ENCODE results near the gene C19orf73.

C19orf73 gene

DNA sequence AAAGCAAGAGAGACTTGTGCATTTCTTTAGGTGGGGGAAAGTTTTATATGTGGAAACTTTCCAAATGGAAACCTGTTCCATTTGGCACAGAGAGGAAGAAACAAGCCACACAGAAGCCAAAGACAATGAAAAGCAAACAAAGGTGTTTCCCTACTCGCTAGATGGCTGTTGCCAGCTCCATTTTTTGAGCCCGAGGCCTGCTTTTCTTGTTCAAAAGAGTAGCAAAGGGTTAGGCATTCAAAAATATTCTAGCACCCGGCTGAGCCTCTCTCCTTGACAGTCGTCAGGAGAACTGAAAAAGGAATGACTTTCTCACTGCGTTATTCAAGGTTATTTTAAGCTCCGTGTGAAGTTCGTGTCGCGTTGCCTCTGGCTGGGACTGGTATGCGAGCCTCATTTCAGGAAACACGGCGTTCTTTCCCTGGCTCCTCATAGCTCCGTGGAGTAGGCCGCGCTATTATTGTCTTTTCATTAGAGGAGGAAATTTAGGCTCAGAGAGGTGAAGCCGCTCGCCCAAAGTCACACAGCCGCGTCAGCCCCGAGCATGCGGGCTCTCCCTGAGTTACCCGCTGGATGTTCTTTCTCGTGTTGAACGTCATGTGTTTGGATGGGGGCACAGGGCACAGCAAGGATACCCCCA, 46.3 kb upstream of the C19orf73 start:
- Histone ChIP-seq H2AFZ (ENCODE audit: low read depth) (no peak overlapping the region), H3K27me3 (ENCODE audit: insufficient read depth, low read depth) (peaks cover 88% of the 10 kb centered on the region), H3K9ac (no peak overlapping the region), H3K4me1 (ENCODE audit: low read depth, poor library complexity, severe bottlenecking) (peaks cover 16% of the 10 kb centered on the region), H3K36me3 (ENCODE audit: insufficient read depth) (no peaks in the 10 kb centered on the region), H3K27ac (no peak overlapping the region), H3K4me2 (no peak overlapping the region), H3K4me3 (IDR thresholded peaks at IDR 0.05; ENCODE audit: insufficient read depth, low read depth, low read length) (no peak overlapping the region), H4K20me1 (ENCODE audit: insufficient read depth) (no peaks in the 10 kb centered on the region), H3K79me2 (ENCODE audit: insufficient read depth, low read depth) (no peaks in the 10 kb centered on the region)
- TF ChIP-seq CTCF (conservative IDR thresholded peaks at IDR 0.05; ENCODE audit: low read depth, low read length): no peak

GRCh38 chr19:49161987-49162386, 43.0 kb upstream of the C19orf73 start:
- H3K9ac ChIP-seq: no peak overlapping the region
- peaks cover 91% of the 10 kb centered on the region for H3K27me3 ChIP-seq (ENCODE audit: insufficient read depth, low read depth)

DNA sequence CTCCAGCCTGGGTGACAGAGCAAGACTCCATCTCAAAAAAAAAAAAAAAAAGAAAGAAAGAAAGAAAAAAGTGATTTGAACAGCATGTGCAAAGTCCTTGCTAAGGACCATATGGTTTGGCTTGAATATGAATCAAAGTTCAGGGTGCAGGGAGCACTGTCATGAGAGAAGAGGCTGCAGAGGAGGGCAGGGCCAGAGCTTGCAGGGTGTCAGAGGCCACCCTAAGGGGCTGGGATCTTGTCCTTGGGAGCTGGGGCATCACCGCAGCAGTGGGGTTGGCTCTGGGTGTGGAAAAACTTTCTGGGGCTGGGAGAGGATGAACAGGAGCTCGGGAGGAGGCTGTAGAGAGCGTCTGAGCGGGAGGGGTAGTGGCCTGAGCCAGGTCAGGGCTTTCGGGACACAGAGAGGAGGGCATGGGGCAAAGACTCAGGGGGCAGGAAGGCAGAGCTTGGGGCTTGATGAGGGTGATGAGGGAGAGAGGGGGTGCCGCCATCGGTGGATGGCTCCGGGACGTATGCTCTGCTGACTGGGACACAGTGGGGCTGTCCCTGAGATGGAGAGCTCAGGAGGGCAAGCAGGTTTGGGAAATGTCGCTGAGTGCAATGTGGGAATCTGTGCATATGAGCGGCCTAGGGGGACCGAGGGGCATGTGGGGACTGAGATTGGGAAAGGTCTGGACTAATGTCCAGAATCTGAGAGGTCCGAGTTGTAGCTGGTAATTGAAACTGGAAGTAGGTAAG, 41.7 kb upstream of the C19orf73 start:
- Histone ChIP-seq H2AFZ (ENCODE audit: low read depth) (no peak overlapping the region), H3K4me2 (no peak overlapping the region), H4K20me1 (ENCODE audit: insufficient read depth) (no peaks in the 10 kb centered on the region), H3K27ac (no peak overlapping the region), H3K36me3 (ENCODE audit: insufficient read depth) (no peaks in the 10 kb centered on the region), H3K4me3 (IDR thresholded peaks at IDR 0.05; ENCODE audit: insufficient read depth, low read depth, low read length) (no peak overlapping the region), H3K9ac (no peak overlapping the region), H3K4me1 (ENCODE audit: low read depth, poor library complexity, severe bottlenecking) (peaks cover 12% of the 10 kb centered on the region), H3K79me2 (ENCODE audit: insufficient read depth, low read depth) (no peaks in the 10 kb centered on the region), H3K27me3 (ENCODE audit: insufficient read depth, low read depth) (peaks cover 89% of the 10 kb centered on the region)
- TF ChIP-seq CTCF (conservative IDR thresholded peaks at IDR 0.05; ENCODE audit: low read depth, low read length): no peak

More at GRCh38 chr19:49161987-49162386, 43.0 kb upstream of the C19orf73 start:
- no peak overlapping the region for H2AFZ ChIP-seq (ENCODE audit: low read depth)
- H3K36me3 ChIP-seq (ENCODE audit: insufficient read depth): no peaks in the 10 kb centered on the region
- TF ChIP-seq CTCF (conservative IDR thresholded peaks at IDR 0.05; ENCODE audit: low read depth, low read length): no peak
- no peak overlapping the region for H3K27ac ChIP-seq
- no peak overlapping the region for H3K4me3 ChIP-seq (IDR thresholded peaks at IDR 0.05; ENCODE audit: insufficient read depth, low read depth, low read length)
- no peaks in the 10 kb centered on the region for H3K79me2 ChIP-seq (ENCODE audit: insufficient read depth, low read depth)
- H3K4me1 ChIP-seq (ENCODE audit: low read depth, poor library complexity, severe bottlenecking): peaks cover 12% of the 10 kb centered on the region
- no peak overlapping the region for H3K4me2 ChIP-seq
- H4K20me1 ChIP-seq (ENCODE audit: insufficient read depth): no peaks in the 10 kb centered on the region

DNA sequence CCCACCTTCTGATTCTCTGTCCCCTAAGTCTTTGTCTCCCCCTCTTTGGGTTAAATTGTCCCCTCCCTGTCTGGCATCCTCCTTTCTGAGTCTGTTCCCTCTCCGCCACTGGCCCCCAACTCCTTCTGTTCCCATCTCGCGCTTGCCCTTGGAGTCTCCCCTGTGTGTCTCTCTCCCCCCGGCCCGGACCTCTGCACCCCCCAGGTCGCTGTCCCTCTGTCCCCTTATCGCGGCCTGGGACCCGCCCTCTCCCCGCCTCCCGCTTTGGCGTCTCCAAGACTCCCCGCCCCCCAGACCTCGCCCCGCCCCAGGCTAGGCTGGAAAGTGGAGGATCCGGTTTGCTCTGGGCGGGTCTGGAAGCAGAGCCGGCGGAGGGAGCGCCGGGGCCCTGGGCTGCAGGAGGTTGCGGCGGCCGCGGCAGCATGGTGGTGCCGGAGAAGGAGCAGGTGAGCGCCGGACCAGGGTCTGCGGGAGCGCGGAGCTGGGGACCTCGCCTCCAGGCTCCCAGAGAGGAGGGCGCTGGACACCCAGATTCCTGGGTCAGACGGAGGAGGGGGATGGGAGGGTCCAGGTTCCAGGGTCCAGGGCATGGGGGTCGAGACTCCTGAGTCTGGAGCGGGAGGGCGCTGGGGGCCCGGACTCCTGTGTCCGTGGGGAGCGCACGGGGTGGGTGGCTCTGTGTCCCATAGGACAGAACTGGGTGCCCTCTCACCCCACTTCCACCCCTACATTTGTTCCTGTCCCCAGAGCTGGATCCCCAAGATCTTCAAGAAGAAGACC, 38.7 kb upstream of the C19orf73 start, which contains the start of gene TRPM4:
Gene TRPM4 (plus strand): TSS at position 348 of the 780 bp plus-strand sequence. CDS start 75 bp downstream, at position 423.
- peak within 1 kb of the TSS; percentile 79; the same call in 1 of the 2 replicates for H3K4me2 ChIP-seq
- no peak within 1 kb of the TSS for H3K9ac ChIP-seq
- peaks cover 91% of the 10 kb centered on the region for H3K27me3 ChIP-seq (ENCODE audit: insufficient read depth, low read depth)
- peaks cover 12% of the 10 kb centered on the region for H3K4me1 ChIP-seq (ENCODE audit: low read depth, poor library complexity, severe bottlenecking)
- peak within 1 kb of the TSS; percentile 39; the same call in 1 of the 2 replicates for H2AFZ ChIP-seq (ENCODE audit: low read depth)
- TF ChIP-seq CTCF (conservative IDR thresholded peaks at IDR 0.05; ENCODE audit: low read depth, low read length): no peak
- no peaks in the 10 kb centered on the region for H3K36me3 ChIP-seq (ENCODE audit: insufficient read depth)
- no peaks in the 10 kb centered on the region for H3K79me2 ChIP-seq (ENCODE audit: insufficient read depth, low read depth)
- H3K27ac ChIP-seq: no peak within 1 kb of the TSS
- no peaks in the 10 kb centered on the region for H4K20me1 ChIP-seq (ENCODE audit: insufficient read depth)
- no peak within 1 kb of the TSS for H3K4me3 ChIP-seq (IDR thresholded peaks at IDR 0.05; ENCODE audit: insufficient read depth, low read depth, low read length)
